AG10803 (cell line): ENCODE measurements around the gene ZBTB37.
"Not testable (repeated sequence)": the region's sequence is repeated elsewhere in the genome, so short reads cannot be mapped to it uniquely, and the experiment has no call there.

ENCODE experiments used
- DNase-seq: peaks from one replicate; pipeline ENCODE4 v3.0.0; 2010; ENCODE audit warnings: low read depth
- H3K4me3 ChIP-seq: 2 replicates; pipeline ENCODE4 v1.5.1; 2011; ENCODE audit warnings: mild to moderate bottlenecking, low read length, control low read depth
- CTCF ChIP-seq: conservative IDR thresholded peaks from 2 replicates; pipeline ENCODE4 v1.5.1; 2011; ENCODE audit warnings: mild to moderate bottlenecking, low read length, control low read depth, inconsistent platforms

Gene ZBTB37

GRCh38 chr1:173925306-173926242, 57.4 kb downstream of the ZBTB37 start:
- no peak for DNase-seq
- TF ChIP-seq CTCF = no peak
- no peak overlapping the region for H3K4me3 ChIP-seq

- not testable (repeated sequence) for H3K4me3 ChIP-seq, DNase-seq
Measured at GRCh38 chr1:173930541-173930940, 62.4 kb downstream of the ZBTB37 start.

GRCh38 chr1:173934440-173934839, 66.3 kb downstream of the ZBTB37 start:
- no peak for TF ChIP-seq CTCF
- no peak for DNase-seq
- no peak overlapping the region for H3K4me3 ChIP-seq

GRCh38 chr1:173937062-173937461, 68.9 kb downstream of the ZBTB37 start:
- TF ChIP-seq CTCF = no peak

GRCh38 chr1:173946380-173946921, 78.3 kb downstream of the ZBTB37 start:
- TF ChIP-seq CTCF = no peak
- no peak overlapping the region for H3K4me3 ChIP-seq
- DNase-seq = no peak

More at GRCh38 chr1:173937062-173937461, 68.9 kb downstream of the ZBTB37 start:
- no peak overlapping the region for H3K4me3 ChIP-seq
- no peak for DNase-seq

GRCh38 chr1:173948594-173948993, 80.4 kb downstream of the ZBTB37 start:
- H3K4me3 ChIP-seq = no peak overlapping the region
- DNase-seq = no peak
- no peak for TF ChIP-seq CTCF
